Stimulated activated CD8-positive, alpha-beta memory T cell treated with anti-CD3 and anti-CD28 coated beads, Interleukin-15, amount 100 ng/mL, for 1 hour (primary cell): ENCODE results near the gene FHL3.
"Not testable (repeated sequence)": the region's sequence is repeated elsewhere in the genome, so short reads cannot be mapped to it uniquely, and the experiment has no call there.

Experiments
- DNase-seq: peaks from one replicate; pipeline ENCODE4 v3.0.0-alpha.2; 2020; ENCODE audit warnings: low read depth

The FHL3 gene

GRCh38 chr1:38034871-38035270, 29.6 kb upstream of the FHL3 start:
- no peak for DNase-seq

- not testable (repeated sequence) for DNase-seq
These were observed 27.7 kb upstream of the FHL3 start for GRCh38 chr1:38032992-38033391.

- no peak for DNase-seq
These were observed 26.2 kb upstream of the FHL3 start for GRCh38 chr1:38031513-38031866.

- no peak for DNase-seq
These were observed 25.5 kb upstream of the FHL3 start for GRCh38 chr1:38030596-38031512.

GRCh38 chr1:38029685-38030511, 24.6 kb upstream of the FHL3 start:
- DNase-seq = no peak

- no peak for DNase-seq
These were observed 23.9 kb upstream of the FHL3 start for GRCh38 chr1:38029081-38029681.

GRCh38 chr1:38028671-38029070, 23.4 kb upstream of the FHL3 start:
- no peak for DNase-seq

- DNase-seq = no peak
These were observed 22.8 kb upstream of the FHL3 start for GRCh38 chr1:38028105-38028591.

- no peak for DNase-seq
These were observed 22.1 kb upstream of the FHL3 start for GRCh38 chr1:38027201-38028104.

GRCh38 chr1:38026592-38027200, 21.4 kb upstream of the FHL3 start:
- no peak for DNase-seq

GRCh38 chr1:38025664-38026063, 20.4 kb upstream of the FHL3 start:
- DNase-seq = no peak

GRCh38 chr1:38025233-38025632, 19.9 kb upstream of the FHL3 start:
- no peak for DNase-seq

- no peak for DNase-seq
These were observed 17.5 kb upstream of the FHL3 start for GRCh38 chr1:38022810-38023209.

GRCh38 chr1:38021969-38022368, 16.7 kb upstream of the FHL3 start:
- no peak for DNase-seq

- DNase-seq = no peak
These were observed 15.1 kb upstream of the FHL3 start for GRCh38 chr1:38020396-38020795.

GRCh38 chr1:38018864-38019343, 13.6 kb upstream of the FHL3 start:
- DNase-seq = no peak

GRCh38 chr1:38015978-38016725, 10.8 kb upstream of the FHL3 start:
- no peak for DNase-seq

- DNase-seq = no peak
These were observed 9.6 kb upstream of the FHL3 start for GRCh38 chr1:38014724-38015424.

GRCh38 chr1:38014171-38014570, 8.9 kb upstream of the FHL3 start:
- no peak for DNase-seq

GRCh38 chr1:38013227-38013622, 7.9 kb upstream of the FHL3 start:
- DNase-seq = no peak
